ENCODE data around the gene HIGD2A. TPM values are rescaled to one million over a fixed set of nuclear protein-coding genes. Genes with fewer than 3 reads are reported as not detected.

HIGD2A gene
- total RNA-seq, 1 donor from 2014 or later, result 93.5 TPM

DNA sequence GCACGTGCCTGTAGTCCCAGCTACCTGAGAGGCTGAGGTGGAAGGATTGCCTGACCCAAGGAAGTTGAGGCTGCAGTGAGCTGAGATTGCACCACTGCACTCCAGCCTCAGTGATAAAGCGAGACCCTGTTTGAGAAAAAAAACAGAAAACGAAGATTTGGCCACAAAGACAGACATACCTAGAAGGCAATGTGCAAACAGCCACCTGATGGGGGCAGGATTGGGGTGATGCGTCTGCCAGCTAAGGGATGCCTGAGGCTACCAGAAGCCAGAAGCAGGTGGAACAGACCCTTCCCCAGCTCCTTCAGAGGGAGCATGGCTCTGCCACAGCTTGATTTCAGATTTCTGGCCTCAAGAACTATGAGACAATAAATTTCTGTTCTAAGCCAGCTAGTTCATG is 2.9 kb downstream of the HIGD2A start:
- H3K27ac Mint-ChIP-seq, result no peak overlapping the region
- H3K27me3 Mint-ChIP-seq (ENCODE audit: insufficient read depth), result no peaks in the 10 kb centered on the region
- H3K4me1 Mint-ChIP-seq (ENCODE audit: low read depth), result peaks cover 34% of the 10 kb centered on the region
- H3K36me3 Mint-ChIP-seq (ENCODE audit: low read depth), result peaks cover 22% of the 10 kb centered on the region
- intact Hi-C loops (cut with micrococcal nuclease), result no loop called here
- no peak overlapping the region for H3K4me3 Mint-ChIP-seq
- no peaks in the 10 kb centered on the region for H3K9me3 Mint-ChIP-seq
- no peak for DNase-seq (ENCODE audit: low spot score)

DNA sequence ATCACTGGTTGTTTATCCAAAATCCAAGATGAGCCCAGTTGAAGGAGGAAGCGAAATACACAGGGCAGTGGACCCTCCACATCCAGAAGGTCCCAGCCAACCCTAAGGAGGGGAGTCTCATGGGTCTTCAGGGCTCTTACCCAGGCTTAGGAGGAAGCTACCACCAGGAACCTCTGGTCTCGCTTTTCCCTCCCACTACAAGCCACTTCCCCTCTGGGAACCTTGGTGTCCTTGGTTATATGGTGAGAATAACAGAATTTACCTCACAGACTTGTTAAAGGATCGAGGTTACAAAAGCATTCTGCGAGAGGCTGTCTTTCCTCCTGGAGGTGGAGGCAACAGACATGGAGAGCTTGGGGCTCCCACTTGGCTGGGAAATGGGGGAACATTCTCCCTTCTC is 3.4 kb downstream of the HIGD2A start:
- H3K36me3 Mint-ChIP-seq (ENCODE audit: low read depth), result peaks cover 17% of the 10 kb centered on the region
- DNase-seq (ENCODE audit: low spot score), result no peak
- no peaks in the 10 kb centered on the region for H3K9me3 Mint-ChIP-seq
- H3K27me3 Mint-ChIP-seq (ENCODE audit: insufficient read depth), result no peaks in the 10 kb centered on the region
- H3K4me1 Mint-ChIP-seq (ENCODE audit: low read depth), result peaks cover 29% of the 10 kb centered on the region
- intact Hi-C loops (cut with micrococcal nuclease), result no loop called here
- H3K4me3 Mint-ChIP-seq, result no peak overlapping the region
- H3K27ac Mint-ChIP-seq, result peak overlapping the region; percentile 18

- DNase-seq (ENCODE audit: low spot score), result no peak
- H3K4me1 Mint-ChIP-seq (ENCODE audit: low read depth), result peaks cover 24% of the 10 kb centered on the region
- H3K27ac Mint-ChIP-seq, result no peak overlapping the region
- H3K36me3 Mint-ChIP-seq (ENCODE audit: low read depth), result peaks cover 13% of the 10 kb centered on the region
- no peak overlapping the region for H3K4me3 Mint-ChIP-seq
- no peaks in the 10 kb centered on the region for H3K27me3 Mint-ChIP-seq (ENCODE audit: insufficient read depth)
- H3K9me3 Mint-ChIP-seq, result no peaks in the 10 kb centered on the region
- intact Hi-C loops (cut with micrococcal nuclease), result no loop called here
Observed at GRCh38 chr5:176392526-176392925, 4.0 kb downstream of the HIGD2A start.

DNA sequence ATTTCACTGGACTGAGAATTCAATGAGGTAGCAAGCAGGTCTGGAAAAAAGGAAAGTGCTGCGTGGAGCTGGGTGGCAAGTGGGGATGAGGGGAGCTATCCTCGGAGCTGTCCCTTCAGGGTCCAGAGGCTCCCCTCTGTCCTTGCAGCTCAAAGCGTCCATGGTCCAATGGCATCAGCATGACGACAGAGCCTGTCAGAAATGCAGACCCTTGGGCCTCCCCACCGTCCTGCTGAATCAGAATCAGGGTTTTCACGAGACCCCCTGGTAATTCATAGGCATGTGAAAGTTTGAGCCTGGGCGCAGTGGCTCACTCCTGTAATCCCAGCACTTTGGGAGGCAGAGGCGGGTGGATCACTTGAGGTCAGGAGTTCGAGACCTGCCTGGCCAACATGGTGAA is 5.5 kb downstream of the HIGD2A start:
- H3K9me3 Mint-ChIP-seq, result no peaks in the 10 kb centered on the region
- DNase-seq (ENCODE audit: low spot score), result no peak
- intact Hi-C loops (cut with micrococcal nuclease), result no loop called here
- no peaks in the 10 kb centered on the region for H3K27me3 Mint-ChIP-seq (ENCODE audit: insufficient read depth)
- H3K27ac Mint-ChIP-seq, result no peak overlapping the region
- H3K4me3 Mint-ChIP-seq, result no peak overlapping the region
- peaks cover 14% of the 10 kb centered on the region for H3K36me3 Mint-ChIP-seq (ENCODE audit: low read depth)
- peaks cover 19% of the 10 kb centered on the region for H3K4me1 Mint-ChIP-seq (ENCODE audit: low read depth)

- H3K27ac Mint-ChIP-seq, result no peak overlapping the region
- peaks cover 14% of the 10 kb centered on the region for H3K4me1 Mint-ChIP-seq (ENCODE audit: low read depth)
- peaks cover 14% of the 10 kb centered on the region for H3K36me3 Mint-ChIP-seq (ENCODE audit: low read depth)
- H3K4me3 Mint-ChIP-seq, result no peak overlapping the region
- no peaks in the 10 kb centered on the region for H3K27me3 Mint-ChIP-seq (ENCODE audit: insufficient read depth)
- intact Hi-C loops (cut with micrococcal nuclease), result no loop called here
- H3K9me3 Mint-ChIP-seq, result no peaks in the 10 kb centered on the region
- DNase-seq (ENCODE audit: low spot score), result no peak
Observed at GRCh38 chr5:176394881-176395675, 6.5 kb downstream of the HIGD2A start.

DNA sequence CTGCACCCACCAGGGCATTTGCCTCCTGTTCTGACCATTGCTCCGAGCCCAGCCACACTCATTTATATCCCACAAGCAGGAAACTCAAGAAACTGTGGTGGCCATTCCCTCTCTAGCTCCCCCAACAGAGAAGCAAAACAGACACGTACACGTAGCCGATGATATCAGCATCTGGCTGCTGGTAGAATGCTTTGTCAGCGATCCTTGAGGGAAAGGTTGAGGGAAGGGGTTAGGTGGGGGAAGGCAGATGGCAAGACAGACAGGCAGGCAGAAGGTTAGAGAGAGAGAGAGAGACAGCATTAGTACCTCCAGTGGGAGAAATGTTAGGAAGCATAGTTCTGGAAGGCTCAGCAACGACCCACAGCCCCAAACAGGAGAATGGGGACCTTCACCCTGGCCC is 7.8 kb downstream of the HIGD2A start:
- peaks cover 8% of the 10 kb centered on the region for H3K4me1 Mint-ChIP-seq (ENCODE audit: low read depth)
- no peak overlapping the region for H3K27ac Mint-ChIP-seq

DNA sequence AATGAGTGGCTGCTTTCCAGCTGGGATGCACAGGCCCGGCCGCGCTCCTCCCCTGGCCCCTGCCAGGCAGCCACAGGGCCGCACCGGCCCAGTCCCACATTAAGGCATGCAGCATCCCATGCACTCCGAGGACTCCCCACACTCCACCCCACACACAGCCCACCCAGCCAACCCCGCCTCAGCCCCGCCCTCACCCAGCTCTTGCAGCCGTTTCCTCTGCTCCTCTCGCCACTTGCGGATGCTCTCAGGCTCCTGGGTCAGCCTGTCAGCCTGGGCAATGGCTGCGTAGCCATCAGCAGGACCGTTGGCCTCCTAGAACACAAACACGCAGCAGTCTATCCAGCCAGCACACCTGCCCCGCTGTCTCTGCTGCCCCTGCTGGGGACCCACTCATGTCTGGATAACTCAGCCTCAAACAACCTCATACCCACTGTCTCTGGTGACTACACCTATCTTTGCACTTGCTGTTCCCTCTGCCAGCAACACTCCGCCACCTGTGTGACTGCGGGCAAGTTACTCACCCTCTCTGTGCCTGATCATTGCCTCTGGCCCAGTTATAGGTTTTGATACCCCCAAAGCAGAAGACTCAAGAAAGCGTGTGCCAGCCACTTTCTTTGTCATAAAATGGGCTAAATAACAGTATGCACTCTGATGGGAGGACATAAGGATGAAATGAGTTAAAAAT is 9.3 kb downstream of the HIGD2A start:
- intact Hi-C loops (cut with micrococcal nuclease), result no loop called here
- DNase-seq (ENCODE audit: low spot score), result no peak
- no peak overlapping the region for H3K27ac Mint-ChIP-seq
- no peaks in the 10 kb centered on the region for H3K4me1 Mint-ChIP-seq (ENCODE audit: low read depth)
- H3K36me3 Mint-ChIP-seq (ENCODE audit: low read depth), result peaks cover 14% of the 10 kb centered on the region
- no peaks in the 10 kb centered on the region for H3K27me3 Mint-ChIP-seq (ENCODE audit: insufficient read depth)
- no peaks in the 10 kb centered on the region for H3K9me3 Mint-ChIP-seq
- H3K4me3 Mint-ChIP-seq, result no peak overlapping the region

More for the DNA sequence above, 7.8 kb downstream of the HIGD2A start:
- DNase-seq (ENCODE audit: low spot score), result no peak
- Mint-ChIP-seq H3K36me3 (ENCODE audit: low read depth) (peaks cover 16% of the 10 kb centered on the region), H3K27me3 (ENCODE audit: insufficient read depth) (no peaks in the 10 kb centered on the region), H3K4me3 (no peak overlapping the region), H3K9me3 (no peaks in the 10 kb centered on the region)
- intact Hi-C loops (cut with micrococcal nuclease), result no loop called here

DNA sequence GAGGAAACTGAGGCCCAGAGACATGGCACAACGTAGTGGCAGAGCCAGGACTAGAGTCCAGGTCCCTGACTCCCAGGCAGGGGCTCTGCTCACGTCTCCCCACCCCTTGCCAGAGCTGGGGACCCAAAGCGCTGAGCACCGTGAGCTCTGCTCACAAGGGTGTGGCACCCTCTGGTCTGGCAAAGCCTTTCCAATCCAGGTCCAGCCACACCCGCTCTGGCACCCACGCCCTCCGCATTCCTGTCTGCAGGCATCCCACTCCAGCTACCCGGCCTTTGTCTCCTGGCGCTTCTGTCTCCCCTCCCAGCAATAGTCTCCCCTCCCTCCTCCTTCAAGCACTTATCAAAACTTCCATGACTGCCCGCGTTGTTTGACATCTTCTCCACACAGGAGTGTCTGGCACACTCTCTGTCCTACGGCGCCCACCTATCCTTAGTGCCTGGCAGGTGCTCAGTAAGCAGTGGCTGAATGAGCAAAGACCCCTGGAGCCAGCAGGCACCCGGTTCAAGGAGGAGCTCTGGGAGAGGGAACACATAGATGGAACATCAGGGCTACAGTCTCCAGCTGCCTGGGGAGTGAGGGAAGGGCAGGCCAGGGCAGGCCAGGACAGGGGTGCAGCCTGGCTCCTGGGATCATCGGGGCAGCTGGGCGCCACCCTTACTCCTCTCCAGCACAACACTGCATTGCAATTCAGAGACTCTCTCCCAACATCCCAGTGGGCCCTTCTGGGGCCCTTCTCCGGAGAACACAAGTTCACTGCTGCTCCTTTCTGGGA is 12.0 kb downstream of the HIGD2A start:
- Mint-ChIP-seq H3K4me3 (no peak overlapping the region), H3K36me3 (ENCODE audit: low read depth) (peaks cover 12% of the 10 kb centered on the region), H3K4me1 (ENCODE audit: low read depth) (no peaks in the 10 kb centered on the region), H3K27ac (no peak overlapping the region), H3K27me3 (ENCODE audit: insufficient read depth) (no peaks in the 10 kb centered on the region), H3K9me3 (no peaks in the 10 kb centered on the region)
- intact Hi-C loops (cut with micrococcal nuclease), result no loop called here
- no peak for DNase-seq (ENCODE audit: low spot score)

- intact Hi-C loops (cut with micrococcal nuclease), result no loop called here
- Mint-ChIP-seq H3K4me1 (ENCODE audit: low read depth) (no peaks in the 10 kb centered on the region), H3K27me3 (ENCODE audit: insufficient read depth) (no peaks in the 10 kb centered on the region), H3K9me3 (no peaks in the 10 kb centered on the region), H3K4me3 (no peak overlapping the region), H3K27ac (no peak overlapping the region), H3K36me3 (ENCODE audit: low read depth) (peaks cover 12% of the 10 kb centered on the region)
- DNase-seq (ENCODE audit: low spot score), result no peak
Observed at GRCh38 chr5:176401281-176402205, 13.0 kb downstream of the HIGD2A start.

DNA sequence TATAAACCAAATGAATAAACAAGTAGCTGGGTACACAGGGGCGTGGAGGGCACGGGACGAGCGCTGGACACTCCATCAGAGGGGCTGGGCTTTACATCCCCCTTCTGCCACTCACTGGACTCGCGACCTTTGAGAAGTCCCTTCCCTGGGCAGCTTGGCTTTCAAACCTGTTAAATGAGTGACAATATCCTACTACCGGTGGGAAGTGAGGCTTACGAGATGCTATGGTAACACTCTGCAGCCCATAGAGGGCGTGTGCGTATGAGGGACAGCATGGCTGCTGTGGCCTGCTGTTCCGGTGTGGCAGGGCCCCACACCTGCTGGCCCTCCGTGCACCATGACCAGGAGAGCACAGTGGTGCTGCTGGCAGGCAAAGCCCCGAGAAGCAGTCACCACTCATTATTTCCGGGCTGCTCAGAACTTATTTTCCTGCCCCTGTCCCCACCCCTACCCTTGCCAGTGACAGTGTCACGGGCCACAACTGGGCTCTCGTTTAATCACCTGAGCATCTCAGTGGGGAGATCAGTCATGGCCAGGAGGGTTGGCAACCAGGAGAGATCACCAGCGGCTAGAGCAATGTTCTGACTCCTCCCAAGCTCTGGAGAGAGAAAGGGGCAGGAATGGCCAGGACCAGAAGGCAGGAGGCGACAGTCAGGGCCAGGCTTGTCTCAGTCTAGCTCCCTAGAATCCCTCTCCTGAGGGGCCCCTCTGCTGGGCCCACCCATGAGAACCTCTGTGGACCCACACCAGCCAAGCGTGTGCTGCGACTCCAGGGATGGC is 17.3 kb downstream of the HIGD2A start:
- Mint-ChIP-seq H3K27me3 (ENCODE audit: insufficient read depth) (no peaks in the 10 kb centered on the region), H3K36me3 (ENCODE audit: low read depth) (peaks cover 14% of the 10 kb centered on the region), H3K4me1 (ENCODE audit: low read depth) (peaks cover 2% of the 10 kb centered on the region), H3K9me3 (no peaks in the 10 kb centered on the region), H3K27ac (no peak overlapping the region), H3K4me3 (no peak overlapping the region)
- no peak for DNase-seq (ENCODE audit: low spot score)
- intact Hi-C loops (cut with micrococcal nuclease), result no loop called here

- Mint-ChIP-seq H3K4me3 (no peak overlapping the region), H3K36me3 (ENCODE audit: low read depth) (peaks cover 17% of the 10 kb centered on the region), H3K27me3 (ENCODE audit: insufficient read depth) (no peaks in the 10 kb centered on the region), H3K27ac (no peak overlapping the region), H3K4me1 (ENCODE audit: low read depth) (peaks cover 9% of the 10 kb centered on the region), H3K9me3 (no peaks in the 10 kb centered on the region)
- intact Hi-C loops (cut with micrococcal nuclease), result no loop called here
- DNase-seq (ENCODE audit: low spot score), result no peak
Observed at GRCh38 chr5:176406436-176407052, 18.0 kb downstream of the HIGD2A start.

All from activated T-helper 1 cell treated with anti-CD3 and anti-CD28 coated beads, Interleukin-12 subunit alpha, Interleukin-12 subunit beta, Interleukin-2, Interleukin-4 antibody, amounts not matched to agents 30 ng/mL and 10 ng/mL and 1 ng/mL, durations not matched to agents 14 hours and 24 hours and 36 hours (primary cell).